ENCODE data around the gene OR52E2.

Gene OR52E2

GRCh38 chr11:5081405-5081804 lies 22.0 kb upstream of the OR52E2 start:
- H3K79me2 ChIP-seq (ENCODE audit: insufficient read depth, low read length), result no peaks in the 10 kb centered on the region
- TF ChIP-seq CTCF (IDR thresholded peaks at IDR 0.05; ENCODE audit: insufficient read depth, low read length, poor library complexity, severe bottlenecking), result no peak
- no peak overlapping the region for H3K4me3 ChIP-seq (ENCODE audit: insufficient read depth, low read length, poor library complexity, severe bottlenecking)
- no peak overlapping the region for H3K9ac ChIP-seq (ENCODE audit: low read length)
- no peak overlapping the region for H2AFZ ChIP-seq (ENCODE audit: low read depth, low read length, severe bottlenecking)
- no peak overlapping the region for H3K4me2 ChIP-seq (ENCODE audit: low read depth, low read length, poor library complexity, severe bottlenecking)
- no peaks in the 10 kb centered on the region for H3K36me3 ChIP-seq (ENCODE audit: low read length)
- no peaks in the 10 kb centered on the region for H3K9me2 ChIP-seq (replicated peaks; ENCODE audit: insufficient read depth, low read length)
- 0 out of 2 replicates have a peak, but pooled peaks cover 8% of the 10 kb centered on the region for H4K20me1 ChIP-seq (ENCODE audit: low read depth, low read length)
- H3K9me3 ChIP-seq (ENCODE audit: insufficient read depth, low read length), result no peaks in the 10 kb centered on the region
- no peaks in the 10 kb centered on the region; the same call in 1 of the 2 replicates for H3K27me3 ChIP-seq (ENCODE audit: low read length)
- no peak overlapping the region for H3K27ac ChIP-seq (ENCODE audit: low read depth, low read length)
- H3F3A ChIP-seq (ENCODE audit: insufficient read depth), result no peaks in the 10 kb centered on the region

- H3F3A ChIP-seq (ENCODE audit: insufficient read depth), result no peaks in the 10 kb centered on the region
- H4K20me1 ChIP-seq (ENCODE audit: low read depth, low read length), result no peaks in the 10 kb centered on the region
- H3K9ac ChIP-seq (ENCODE audit: low read length), result no peak overlapping the region
- H2AFZ ChIP-seq (ENCODE audit: low read depth, low read length, severe bottlenecking), result no peak overlapping the region
- H3K9me2 ChIP-seq (replicated peaks; ENCODE audit: insufficient read depth, low read length), result no peaks in the 10 kb centered on the region
- H3K4me2 ChIP-seq (ENCODE audit: low read depth, low read length, poor library complexity, severe bottlenecking), result no peak overlapping the region
- TF ChIP-seq CTCF (IDR thresholded peaks at IDR 0.05; ENCODE audit: insufficient read depth, low read length, poor library complexity, severe bottlenecking), result no peak
- no peak for TF ChIP-seq EZH2phosphoT487 (conservative IDR thresholded peaks at IDR 0.05; ENCODE audit: low read length)
- H3K9me3 ChIP-seq (ENCODE audit: insufficient read depth, low read length), result no peaks in the 10 kb centered on the region
- H3K79me2 ChIP-seq (ENCODE audit: insufficient read depth, low read length), result no peaks in the 10 kb centered on the region
- no peaks in the 10 kb centered on the region for H3K36me3 ChIP-seq (ENCODE audit: low read length)
- no peak overlapping the region for H3K27ac ChIP-seq (ENCODE audit: low read depth, low read length)
- H3K4me3 ChIP-seq (ENCODE audit: insufficient read depth, low read length, poor library complexity, severe bottlenecking), result no peak overlapping the region
- H3K27me3 ChIP-seq (ENCODE audit: low read length), result no peaks in the 10 kb centered on the region; the same call in 1 of the 2 replicates
Observed at GRCh38 chr11:5071799-5072198, 12.4 kb upstream of the OR52E2 start.

GRCh38 chr11:5069272-5069671 lies 9.8 kb upstream of the OR52E2 start, which contains the start of gene OR52E1:
OR52E1 (plus strand) TSS chr11:5069572.
- Histone ChIP-seq H3K9me2 (replicated peaks; ENCODE audit: insufficient read depth, low read length) (no peaks in the 10 kb centered on the region), H3K9ac (ENCODE audit: low read length) (no peak within 1 kb of the TSS), H3K4me2 (ENCODE audit: low read depth, low read length, poor library complexity, severe bottlenecking) (no peak within 1 kb of the TSS), H3K9me3 (ENCODE audit: insufficient read depth, low read length) (no peaks in the 10 kb centered on the region), H4K20me1 (ENCODE audit: low read depth, low read length) (no peaks in the 10 kb centered on the region), H3K36me3 (ENCODE audit: low read length) (no peaks in the 10 kb centered on the region), H3K79me2 (ENCODE audit: insufficient read depth, low read length) (no peaks in the 10 kb centered on the region), H2AFZ (ENCODE audit: low read depth, low read length, severe bottlenecking) (no peak within 1 kb of the TSS), H3K27ac (ENCODE audit: low read depth, low read length) (no peak within 1 kb of the TSS), H3K27me3 (ENCODE audit: low read length) (no peaks in the 10 kb centered on the region), H3F3A (ENCODE audit: insufficient read depth) (no peaks in the 10 kb centered on the region), H3K4me3 (ENCODE audit: insufficient read depth, low read length, poor library complexity, severe bottlenecking) (no peak within 1 kb of the TSS)
- TF ChIP-seq CTCF (IDR thresholded peaks at IDR 0.05; ENCODE audit: insufficient read depth, low read length, poor library complexity, severe bottlenecking) (no peak), EZH2phosphoT487 (conservative IDR thresholded peaks at IDR 0.05; ENCODE audit: low read length) (no peak)

Measured in SU-DHL-6 (cell line).